ENCODE measurements around the gene FKBP10. TPM values are rescaled to one million over a fixed set of nuclear protein-coding genes. Genes with fewer than 3 reads are reported as not detected.

The FKBP10 gene
- total and polyA plus RNA-seq, 9 of the 15 experiments (the other 6 are each of a cell fraction or from before 2014, with no cell fraction given): 0.03 to 3.0 (median 1.4) TPM; not detected in 1

GRCh38 chr17:41864498-41864835 is 51.7 kb downstream of the FKBP10 start (continued):
- 0 out of 2 replicates have a peak, but pooled peaks have one; percentile 41 for TF ChIP-seq ZBTB40 (IDR thresholded peaks at IDR 0.05)
- TF ChIP-seq ZBTB40 (CRISPR knock-in tag; IDR thresholded peaks at IDR 0.05): no peak
- TF ChIP-seq MEF2D (tag; conservative IDR thresholded peaks at IDR 0.05; ENCODE audit: low read depth): no peak
- no peak for TF ChIP-seq THRA (IDR thresholded peaks at IDR 0.05)
- TF ChIP-seq FOXJ2 (tag; IDR thresholded peaks at IDR 0.05): no peak
- TF ChIP-seq NR4A1 (CRISPR knock-in tag; IDR thresholded peaks at IDR 0.05): no peak
- no peak for TF ChIP-seq NR4A1 (tag; IDR thresholded peaks at IDR 0.05)
- no peak for TF ChIP-seq HES1 (IDR thresholded peaks at IDR 0.05; ENCODE audit: low read depth)
- no peak for TF ChIP-seq VEZF1 (CRISPR knock-in tag; IDR thresholded peaks at IDR 0.05)
- no peak for TF ChIP-seq SIN3B (IDR thresholded peaks at IDR 0.05; ENCODE audit: low read depth)
- no peak for TF ChIP-seq NCOA1 (IDR thresholded peaks at IDR 0.05; ENCODE audit: low read depth)

Data from K562 (cell line).